SJCRH30 (cell line): ENCODE results near the gene TAS1R3. TPM values are rescaled to one million over a fixed set of nuclear protein-coding genes. Genes with fewer than 3 reads are reported as not detected.

Source experiments
- DNase-seq, 2 experiments: peaks; one replicate each; pipeline ENCODE4 v3.0.0-alpha.2; 2015 to 2020
- H3K27ac ChIP-seq: fragments of 250-450 bp; sonication (Bioruptor Pico); 2 replicates; pipeline ENCODE4 v1.5.1; 2020; ENCODE audit warnings: mild to moderate bottlenecking, moderate library complexity
- H3K27me3 ChIP-seq: fragments of 250-450 bp; sonication (Bioruptor Pico); 2 replicates; pipeline ENCODE4 v1.5.1; 2020; ENCODE audit warnings: mild to moderate bottlenecking, moderate library complexity
- H3K36me3 ChIP-seq: fragments of 250-450 bp; sonication (Bioruptor Pico); 2 replicates; pipeline ENCODE4 v1.5.1; 2020; ENCODE audit warnings: mild to moderate bottlenecking, moderate library complexity
- H3K4me1 ChIP-seq: fragments of 250-450 bp; sonication (Bioruptor Pico); 2 replicates; pipeline ENCODE4 v1.5.1; 2020; ENCODE audit warnings: mild to moderate bottlenecking, moderate library complexity
- H3K4me3 ChIP-seq: fragments of 250-450 bp; sonication (Bioruptor Pico); 2 replicates; pipeline ENCODE4 v1.5.1; 2020; ENCODE audit warnings: mild to moderate bottlenecking, moderate library complexity
- H3K9me3 ChIP-seq: fragments of 250-450 bp; sonication (Bioruptor Pico); replicated peaks from 2 replicates; pipeline ENCODE4 v1.5.1; 2020; ENCODE audit warnings: mild to moderate bottlenecking, moderate library complexity
- total RNA-seq: library from RNA; depleted of rRNA; stranded (reverse); fragments of >200 nt; shearing (Covaris generic); gene quantifications from 2 replicates; pipeline ENCODE4 v1.2.3, GENCODE V29; 2014; rRNA removed

Gene TAS1R3
- total RNA-seq, 1 experiment from 2014 or later, result 0.47 TPM

DNA sequence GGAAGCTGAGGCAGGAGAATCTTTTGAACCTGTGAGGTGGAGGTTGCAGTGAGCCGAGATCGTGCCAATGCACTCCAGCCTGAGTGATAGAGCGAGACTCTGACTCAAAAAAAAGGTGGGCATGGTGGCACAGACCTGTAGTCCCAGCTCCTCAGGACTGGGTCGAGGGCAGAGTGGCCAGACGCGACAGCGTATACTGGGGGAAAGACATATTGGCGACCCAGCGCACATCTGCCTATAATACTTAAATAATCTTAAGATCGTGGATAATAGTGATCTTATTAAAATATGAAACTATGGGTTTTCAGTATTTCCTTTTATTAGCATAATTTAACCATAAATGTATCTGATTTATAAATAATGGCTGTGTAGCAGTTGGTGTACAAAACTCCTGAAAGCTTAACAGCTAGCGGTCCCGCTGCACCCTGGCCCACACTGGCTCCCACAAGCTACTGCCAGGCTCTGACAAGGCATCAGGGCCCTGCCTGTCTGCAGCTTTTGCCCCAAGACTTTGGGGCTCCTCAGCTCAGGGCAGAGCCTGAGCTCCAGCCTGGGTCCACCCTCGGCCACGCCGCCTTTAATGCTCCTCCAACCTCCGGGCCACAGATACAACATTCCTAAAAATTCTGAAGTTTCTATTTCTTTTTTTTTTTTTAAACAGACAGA is 46.6 kb downstream of the TAS1R3 start:
- Histone ChIP-seq H3K4me1 (peaks cover 10% of the 10 kb centered on the region), H3K4me3 (no peak overlapping the region), H3K9me3 (no peaks in the 10 kb centered on the region), H3K27ac (no peak overlapping the region), H3K27me3 (no peaks in the 10 kb centered on the region), H3K36me3 (peaks cover 8% of the 10 kb centered on the region)
- DNase-seq, result no peak

DNA sequence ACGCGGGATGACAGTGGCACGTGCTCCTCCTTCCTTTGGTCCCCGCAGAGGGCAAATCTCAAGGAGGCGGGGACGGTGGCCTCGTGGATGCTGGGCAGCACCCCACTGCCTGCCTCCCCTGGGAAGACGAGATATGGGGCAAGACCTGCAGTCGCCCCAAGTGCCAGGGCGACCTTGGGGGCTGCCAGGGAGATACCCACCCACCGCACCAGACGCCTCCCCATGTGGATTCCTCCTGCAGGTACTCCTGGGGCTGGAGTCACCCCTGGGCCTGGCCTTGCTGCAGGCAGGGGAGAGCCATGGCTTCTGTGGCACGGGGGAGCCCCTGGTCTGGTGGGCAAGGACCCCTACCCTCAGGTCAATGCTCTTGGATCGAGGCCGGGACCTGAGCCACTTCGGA is 49.8 kb downstream of the TAS1R3 start:
- Histone ChIP-seq H3K36me3 (peaks cover 18% of the 10 kb centered on the region), H3K9me3 (peaks cover 4% of the 10 kb centered on the region; the same call in 1 of the 2 replicates), H3K4me1 (peaks cover 6% of the 10 kb centered on the region), H3K4me3 (no peak overlapping the region), H3K27me3 (no peaks in the 10 kb centered on the region), H3K27ac (no peak overlapping the region)
- DNase-seq, result no peak

DNA sequence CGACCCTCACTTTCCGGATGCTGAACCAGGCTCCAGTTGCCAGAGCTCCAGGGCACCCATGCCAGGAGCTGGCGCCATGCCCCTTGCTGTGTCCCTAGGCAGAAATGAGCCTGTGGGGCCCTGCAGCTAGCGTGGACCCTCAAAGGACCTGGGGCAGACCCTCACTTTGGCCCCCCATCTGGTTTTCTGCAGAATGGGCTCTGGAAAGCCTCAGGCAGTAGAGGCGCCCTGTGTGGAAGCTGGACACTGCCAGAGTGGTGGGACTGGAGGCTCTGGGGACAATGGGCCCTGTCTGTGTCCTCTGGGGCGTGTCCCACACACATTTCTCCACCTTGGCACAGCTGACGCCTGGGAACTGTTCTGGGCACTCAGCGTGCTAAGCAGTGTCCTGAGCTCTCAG is 50.2 kb downstream of the TAS1R3 start:
- Histone ChIP-seq H3K27ac (no peak overlapping the region), H3K36me3 (peaks cover 23% of the 10 kb centered on the region), H3K27me3 (no peaks in the 10 kb centered on the region), H3K4me3 (no peak overlapping the region), H3K4me1 (peaks cover 6% of the 10 kb centered on the region), H3K9me3 (peaks cover 4% of the 10 kb centered on the region)
- no peak for DNase-seq

Other genes starting within 250 kb of the TAS1R3 start
- 19.9 and 20.8 TPM in 2 replicates for gene C1orf159, start 215.2 kb upstream of the TAS1R3 start, total RNA-seq
- 0.42 and 0.73 TPM in 2 replicates for gene TTLL10, start 157.4 kb upstream of the TAS1R3 start, total RNA-seq
- 0.33 and 0.93 TPM in 2 replicates for gene TNFRSF18, start 124.7 kb upstream of the TAS1R3 start, total RNA-seq
- 2.8 and 4.7 TPM in 2 replicates for gene TNFRSF4, start 117.1 kb upstream of the TAS1R3 start, total RNA-seq
- gene SDF4, start 99.3 kb upstream of the TAS1R3 start, total RNA-seq, result 86.7 and 87.1 TPM in 2 replicates
- 32.4 and 33.4 TPM in 2 replicates for gene B3GALT6, start 99.0 kb upstream of the TAS1R3 start, total RNA-seq
- gene C1QTNF12, start 84.6 kb upstream of the TAS1R3 start, total RNA-seq, result 0.30 TPM in 1 of 2 replicates, not detected in the other
- gene UBE2J2, start 57.4 kb upstream of the TAS1R3 start, total RNA-seq, result 109 and 115 TPM in 2 replicates
- 1.1 and 2.2 TPM in 2 replicates for gene SCNN1D, start 50.8 kb upstream of the TAS1R3 start, total RNA-seq
- gene ACAP3, start 23.4 kb upstream of the TAS1R3 start, total RNA-seq, result 18.7 and 27.4 TPM in 2 replicates
- gene PUSL1, start 22.7 kb upstream of the TAS1R3 start, total RNA-seq, result 23.9 and 25.3 TPM in 2 replicates
- gene INTS11, start 6.6 kb upstream of the TAS1R3 start, total RNA-seq, result 66.0 and 78.7 TPM in 2 replicates
- gene CPTP, start 6.5 kb upstream of the TAS1R3 start, total RNA-seq, result 22.1 and 22.3 TPM in 2 replicates
- 45.8 and 52.5 TPM in 2 replicates for gene DVL1, start 18.1 kb downstream of the TAS1R3 start, total RNA-seq
- 11.3 and 13.8 TPM in 2 replicates for gene MXRA8, start 27.3 kb downstream of the TAS1R3 start, total RNA-seq
- gene AURKAIP1, start 43.9 kb downstream of the TAS1R3 start, total RNA-seq, result 177 and 208 TPM in 2 replicates
- gene CCNL2, start 68.1 kb downstream of the TAS1R3 start, total RNA-seq, result 124 and 196 TPM in 2 replicates
- 229 and 236 TPM in 2 replicates for gene MRPL20, start 76.0 kb downstream of the TAS1R3 start, total RNA-seq
- 6.1 and 6.2 TPM in 2 replicates for gene ANKRD65, start 90.0 kb downstream of the TAS1R3 start, total RNA-seq
- gene VWA1, start 104.4 kb downstream of the TAS1R3 start, total RNA-seq, result 0.58 and 3.3 TPM in 2 replicates
- 0.20 TPM in 1 of 2 replicates, not detected in the other for gene ATAD3C, start 118.4 kb downstream of the TAS1R3 start, total RNA-seq
- 53.1 and 55.5 TPM in 2 replicates for gene ATAD3B, start 140.5 kb downstream of the TAS1R3 start, total RNA-seq
- 72.6 and 74.7 TPM in 2 replicates for gene ATAD3A, start 180.9 kb downstream of the TAS1R3 start, total RNA-seq
- gene TMEM240, start 209.3 kb downstream of the TAS1R3 start, total RNA-seq, result 1.5 and 1.9 TPM in 2 replicates
- gene SSU72, start 243.6 kb downstream of the TAS1R3 start, total RNA-seq, result 258 and 267 TPM in 2 replicates